Spleen (tissue), 7 donors: Measurements from ENCODE around the gene TBCEL.

Experiments
- POLR2A ChIP-seq, 3 donors: fragments of 450-650 bp; IDR thresholded peaks; one replicate each; pipeline ENCODE4 v1.5.1; 2017; ENCODE audit warnings: antibody characterized with exemption in 3 of 3, mild to moderate bottlenecking in 1 of 3
- POLR2AphosphoS5 ChIP-seq, 3 donors: sonication (generic); formaldehyde crosslinking; IDR thresholded peaks; one replicate each; pipeline ENCODE4 v1.5.1; 2017; ENCODE audit warnings: antibody characterized with exemption in 3 of 3
- TF ChIP-seq, protein P1 (sequence below), 11 experiments: fragments of 200-600 bp in 7 of 11; fragments of 450-650 bp in 4 of 11; sonication (generic) in 4 of 11; IDR thresholded peaks in 8 of 11; conservative IDR thresholded peaks in 3 of 11; 1 replicate in 7 of 11; 2 replicates in 4 of 11; pipeline versions ENCODE4 v1.4.0 to v1.8.0; 2016 to 2021; ENCODE audit warnings: antibody characterized with exemption in 11 of 11, inconsistent platforms in 4 of 11, mild to moderate bottlenecking in 1 of 11
- donor health status: DM: no; HTN: no; CAD: no; lungs with moderate emphysema.
- donor health status: DM: no; HTN: no; CAD: no.
- donor health status: DM: no; HTN: no; CAD: no.

DNA sequence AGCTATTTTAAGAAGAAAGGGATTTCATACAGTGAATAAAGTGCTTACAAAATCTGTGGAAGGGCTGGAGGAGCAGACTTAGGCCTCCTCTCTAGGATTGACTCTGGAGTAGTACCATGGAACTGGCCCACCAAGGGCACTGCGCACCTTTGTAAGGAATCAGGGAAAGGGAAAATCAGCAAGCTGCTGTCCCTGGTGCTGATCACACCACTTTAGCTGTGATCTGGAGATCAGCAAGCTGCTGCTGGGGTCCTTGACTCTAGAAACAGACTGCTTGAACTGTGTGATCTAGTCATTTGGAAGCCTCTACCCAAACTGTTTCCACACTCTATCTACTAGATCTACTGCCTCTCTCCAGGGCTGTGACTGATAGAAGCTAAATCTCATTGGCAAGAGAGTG is 58.8 kb downstream of the TBCEL start:
- TF ChIP-seq, protein P1, sequence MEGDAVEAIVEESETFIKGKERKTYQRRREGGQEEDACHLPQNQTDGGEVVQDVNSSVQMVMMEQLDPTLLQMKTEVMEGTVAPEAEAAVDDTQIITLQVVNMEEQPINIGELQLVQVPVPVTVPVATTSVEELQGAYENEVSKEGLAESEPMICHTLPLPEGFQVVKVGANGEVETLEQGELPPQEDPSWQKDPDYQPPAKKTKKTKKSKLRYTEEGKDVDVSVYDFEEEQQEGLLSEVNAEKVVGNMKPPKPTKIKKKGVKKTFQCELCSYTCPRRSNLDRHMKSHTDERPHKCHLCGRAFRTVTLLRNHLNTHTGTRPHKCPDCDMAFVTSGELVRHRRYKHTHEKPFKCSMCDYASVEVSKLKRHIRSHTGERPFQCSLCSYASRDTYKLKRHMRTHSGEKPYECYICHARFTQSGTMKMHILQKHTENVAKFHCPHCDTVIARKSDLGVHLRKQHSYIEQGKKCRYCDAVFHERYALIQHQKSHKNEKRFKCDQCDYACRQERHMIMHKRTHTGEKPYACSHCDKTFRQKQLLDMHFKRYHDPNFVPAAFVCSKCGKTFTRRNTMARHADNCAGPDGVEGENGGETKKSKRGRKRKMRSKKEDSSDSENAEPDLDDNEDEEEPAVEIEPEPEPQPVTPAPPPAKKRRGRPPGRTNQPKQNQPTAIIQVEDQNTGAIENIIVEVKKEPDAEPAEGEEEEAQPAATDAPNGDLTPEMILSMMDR (IDR thresholded peaks at IDR 0.05 in 8 of 11, conservative IDR thresholded peaks at IDR 0.05 in 3 of 11), result no peak
- TF ChIP-seq POLR2AphosphoS5 (IDR thresholded peaks at IDR 0.05) (no peak), POLR2A (IDR thresholded peaks at IDR 0.05) (no peak)
